Suprapubic skin (tissue), 4 donors: Measurements from ENCODE around the gene RPL27A.

Source experiments
- EP300 ChIP-seq: sonication (generic); formaldehyde crosslinking; IDR thresholded peaks from one replicate; pipeline ENCODE4 v1.6.1; 2017; ENCODE audit warnings: antibody characterized with exemption
- POLR2A ChIP-seq, 2 donors: fragments of 450-650 bp; IDR thresholded peaks; one replicate each; pipeline ENCODE4 v1.6.1; 2017; ENCODE audit warnings: antibody characterized with exemption in 2 of 2, mild to moderate bottlenecking in 2 of 2, moderate library complexity in 2 of 2
- POLR2AphosphoS5 ChIP-seq, 3 donors: sonication (generic); formaldehyde crosslinking; IDR thresholded peaks; one replicate each; pipeline ENCODE4 v1.6.1; 2017; ENCODE audit warnings: antibody characterized with exemption in 3 of 3
- TF ChIP-seq, protein P1 (sequence below), 2 donors: fragments of 200-600 bp in 1 of 2; fragments of 450-650 bp in 1 of 2; sonication (generic) in 1 of 2; IDR thresholded peaks; one replicate each; pipeline ENCODE4 v1.5.1; 2016 to 2019; ENCODE audit warnings: antibody characterized with exemption in 2 of 2, mild to moderate bottlenecking in 1 of 2, moderate library complexity in 1 of 2

DNA sequence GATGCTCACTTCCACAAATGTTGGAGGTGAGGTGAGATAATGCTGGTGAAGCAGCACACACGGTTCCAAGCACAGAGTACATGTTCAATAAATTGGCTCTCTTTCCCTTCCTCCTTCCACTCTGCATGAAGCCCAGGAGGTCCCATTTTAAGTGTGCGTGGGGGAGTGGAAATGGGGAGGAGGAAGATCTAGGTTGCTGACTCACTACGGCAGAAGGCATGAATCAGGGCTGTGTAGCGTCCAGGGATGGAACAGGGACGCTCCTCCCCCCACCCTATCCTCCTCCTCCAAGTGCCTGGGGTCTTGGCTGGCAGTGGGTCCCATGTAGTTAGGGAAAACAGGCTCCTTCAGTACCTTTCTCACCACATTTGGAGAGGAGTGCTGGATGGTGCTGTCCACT is 44.3 kb upstream of the RPL27A start:
- TF ChIP-seq, protein P1, sequence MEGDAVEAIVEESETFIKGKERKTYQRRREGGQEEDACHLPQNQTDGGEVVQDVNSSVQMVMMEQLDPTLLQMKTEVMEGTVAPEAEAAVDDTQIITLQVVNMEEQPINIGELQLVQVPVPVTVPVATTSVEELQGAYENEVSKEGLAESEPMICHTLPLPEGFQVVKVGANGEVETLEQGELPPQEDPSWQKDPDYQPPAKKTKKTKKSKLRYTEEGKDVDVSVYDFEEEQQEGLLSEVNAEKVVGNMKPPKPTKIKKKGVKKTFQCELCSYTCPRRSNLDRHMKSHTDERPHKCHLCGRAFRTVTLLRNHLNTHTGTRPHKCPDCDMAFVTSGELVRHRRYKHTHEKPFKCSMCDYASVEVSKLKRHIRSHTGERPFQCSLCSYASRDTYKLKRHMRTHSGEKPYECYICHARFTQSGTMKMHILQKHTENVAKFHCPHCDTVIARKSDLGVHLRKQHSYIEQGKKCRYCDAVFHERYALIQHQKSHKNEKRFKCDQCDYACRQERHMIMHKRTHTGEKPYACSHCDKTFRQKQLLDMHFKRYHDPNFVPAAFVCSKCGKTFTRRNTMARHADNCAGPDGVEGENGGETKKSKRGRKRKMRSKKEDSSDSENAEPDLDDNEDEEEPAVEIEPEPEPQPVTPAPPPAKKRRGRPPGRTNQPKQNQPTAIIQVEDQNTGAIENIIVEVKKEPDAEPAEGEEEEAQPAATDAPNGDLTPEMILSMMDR (IDR thresholded peaks at IDR 0.05): no peak
- TF ChIP-seq POLR2A (IDR thresholded peaks at IDR 0.05): no peak
- no peak for TF ChIP-seq POLR2AphosphoS5 (IDR thresholded peaks at IDR 0.05)
- no peak for TF ChIP-seq EP300
